ENCODE data around the gene GTPBP1.

GRCh38 chr22:38694049-38694448, 11.7 kb upstream of the GTPBP1 start:
- TF ChIP-seq CTCF (IDR thresholded peaks at IDR 0.05 in 4 of 5, conservative IDR thresholded peaks at IDR 0.05 in 1 of 5) (no peak), POLR2A (IDR thresholded peaks at IDR 0.05) (no peak)

Measured in gastrocnemius medialis (tissue), 4 donors.